Activated naive CD8-positive, alpha-beta T cell (primary cell): ENCODE data around the gene FGF14.

ENCODE experiments used
- H3K27ac Mint-ChIP-seq: one replicate; pipeline ENCODE4 v1.8.0; 2021; ENCODE audit warnings: mixed read lengths
- H3K27me3 Mint-ChIP-seq: one replicate; pipeline ENCODE4 v1.8.0; 2021; ENCODE audit warnings: mixed read lengths
- H3K36me3 Mint-ChIP-seq: one replicate; pipeline ENCODE4 v1.8.0; 2021; ENCODE audit warnings: mixed read lengths
- H3K4me1 Mint-ChIP-seq: one replicate; pipeline ENCODE4 v1.8.0; 2021; ENCODE audit warnings: low read depth, mixed read lengths
- H3K4me3 Mint-ChIP-seq: one replicate; pipeline ENCODE4 v1.8.0; 2021; ENCODE audit warnings: mild to moderate bottlenecking, mixed read lengths
- H3K9me3 Mint-ChIP-seq: one replicate; pipeline ENCODE4 v1.8.0; 2021; ENCODE audit warnings: low read depth, mixed read lengths

Gene FGF14

GRCh38 chr13:101697745-101698144, 704.1 kb downstream of the FGF14 start:
- H3K27me3 Mint-ChIP-seq: peaks cover 5% of the 10 kb centered on the region
- H3K36me3 Mint-ChIP-seq: no peaks in the 10 kb centered on the region
- no peaks in the 10 kb centered on the region for H3K4me1 Mint-ChIP-seq
- no peak overlapping the region for H3K4me3 Mint-ChIP-seq
- no peaks in the 10 kb centered on the region for H3K9me3 Mint-ChIP-seq
- no peak overlapping the region for H3K27ac Mint-ChIP-seq

DNA sequence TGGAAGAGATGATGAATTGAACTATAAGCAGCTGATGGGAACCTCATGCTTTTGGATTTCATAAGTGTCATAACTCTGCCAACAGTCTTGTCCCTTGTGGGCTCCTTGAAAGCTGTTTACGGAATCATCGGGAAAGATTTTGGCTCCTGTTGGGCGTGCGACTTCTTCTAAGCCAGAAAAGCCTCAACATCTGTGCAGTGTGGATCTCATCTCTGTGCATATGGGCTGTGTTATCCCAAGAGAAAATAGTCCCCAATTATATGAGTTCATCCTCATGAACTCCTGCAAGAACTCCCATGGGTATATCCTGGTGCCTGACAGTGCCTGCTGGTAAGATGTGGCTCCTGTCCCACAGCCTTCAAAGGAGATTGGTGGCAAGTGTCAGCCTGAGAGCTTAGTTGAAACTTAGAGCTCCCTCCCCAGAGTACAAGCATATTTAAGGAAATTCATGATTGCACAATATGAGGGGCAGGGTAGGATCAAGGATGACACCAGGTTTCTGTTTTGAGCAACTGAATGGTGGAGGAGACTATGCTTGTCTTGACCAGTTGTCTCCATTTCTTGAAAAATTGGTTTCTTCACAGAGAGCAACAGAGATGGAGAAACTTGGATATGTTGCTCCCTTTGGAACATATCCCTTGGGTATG, 705.9 kb downstream of the FGF14 start:
- Mint-ChIP-seq H3K4me3 (no peak overlapping the region), H3K4me1 (no peaks in the 10 kb centered on the region), H3K36me3 (no peaks in the 10 kb centered on the region), H3K27ac (no peak overlapping the region), H3K27me3 (peaks cover 5% of the 10 kb centered on the region), H3K9me3 (no peaks in the 10 kb centered on the region)

DNA sequence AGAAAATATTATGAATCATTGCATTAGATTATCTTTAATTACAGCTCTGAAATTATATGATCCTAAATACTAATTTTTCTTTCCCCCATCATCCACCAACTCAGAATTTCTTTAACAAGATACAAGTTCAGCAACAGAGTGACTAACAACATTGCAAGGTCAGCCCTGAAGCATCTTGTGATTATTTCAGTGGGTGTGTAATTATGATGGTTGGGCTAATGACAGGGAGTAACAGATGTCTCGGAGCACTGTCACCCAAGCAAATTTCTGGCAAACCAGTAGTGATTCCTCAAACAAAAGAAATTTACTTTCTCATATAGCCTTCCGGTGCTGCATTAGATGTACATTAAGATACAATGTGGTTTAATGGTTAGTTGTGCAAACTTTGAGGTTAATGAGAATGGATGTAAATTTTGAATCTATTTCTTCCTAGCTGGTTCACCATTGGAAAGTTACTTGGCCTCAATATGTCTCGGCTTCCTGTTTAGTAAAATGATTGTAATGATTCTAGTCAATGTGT, 710.4 kb downstream of the FGF14 start:
- Mint-ChIP-seq H3K4me1 (no peaks in the 10 kb centered on the region), H3K4me3 (no peak overlapping the region), H3K9me3 (no peaks in the 10 kb centered on the region), H3K36me3 (no peaks in the 10 kb centered on the region), H3K27ac (no peak overlapping the region), H3K27me3 (peaks cover 10% of the 10 kb centered on the region)

GRCh38 chr13:101690871-101691270, 711.0 kb downstream of the FGF14 start:
- Mint-ChIP-seq H3K27me3 (peaks cover 10% of the 10 kb centered on the region), H3K4me3 (no peak overlapping the region), H3K4me1 (no peaks in the 10 kb centered on the region), H3K36me3 (no peaks in the 10 kb centered on the region), H3K27ac (no peak overlapping the region), H3K9me3 (no peaks in the 10 kb centered on the region)

DNA sequence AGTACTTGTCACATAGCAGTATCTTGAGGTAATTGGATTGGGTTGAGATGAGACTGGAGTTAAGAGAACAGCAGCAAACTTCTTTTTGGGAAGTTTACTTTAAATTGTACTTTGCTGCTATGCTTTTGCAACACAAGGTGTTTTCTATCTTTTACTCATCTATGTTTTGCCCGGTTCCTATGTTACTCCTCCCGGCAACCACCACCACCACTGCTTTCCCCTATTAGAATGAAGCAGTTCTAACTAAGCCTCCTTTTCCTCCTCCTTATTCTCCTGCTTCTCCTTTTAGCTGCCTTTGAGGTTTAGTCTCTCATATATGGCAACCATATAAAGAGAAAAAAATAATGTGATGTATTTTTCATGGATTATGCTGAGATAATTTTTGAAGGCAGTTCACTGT, 715.8 kb downstream of the FGF14 start:
- no peak overlapping the region for H3K4me3 Mint-ChIP-seq
- no peaks in the 10 kb centered on the region for H3K9me3 Mint-ChIP-seq
- H3K4me1 Mint-ChIP-seq: no peaks in the 10 kb centered on the region
- H3K27me3 Mint-ChIP-seq: peaks cover 9% of the 10 kb centered on the region
- no peaks in the 10 kb centered on the region for H3K36me3 Mint-ChIP-seq
- no peak overlapping the region for H3K27ac Mint-ChIP-seq

- H3K27me3 Mint-ChIP-seq: peaks cover 3% of the 10 kb centered on the region
- no peaks in the 10 kb centered on the region for H3K9me3 Mint-ChIP-seq
- H3K4me1 Mint-ChIP-seq: no peaks in the 10 kb centered on the region
- H3K36me3 Mint-ChIP-seq: no peaks in the 10 kb centered on the region
- H3K4me3 Mint-ChIP-seq: no peak overlapping the region
- H3K27ac Mint-ChIP-seq: no peak overlapping the region
Observed at GRCh38 chr13:101681834-101682233, 720.0 kb downstream of the FGF14 start.

- no peaks in the 10 kb centered on the region for H3K4me1 Mint-ChIP-seq
- H3K27ac Mint-ChIP-seq: no peak overlapping the region
- H3K4me3 Mint-ChIP-seq: no peak overlapping the region
- H3K27me3 Mint-ChIP-seq: no peaks in the 10 kb centered on the region
- H3K9me3 Mint-ChIP-seq: no peaks in the 10 kb centered on the region
- no peaks in the 10 kb centered on the region for H3K36me3 Mint-ChIP-seq
Observed at GRCh38 chr13:101673360-101674105, 728.3 kb downstream of the FGF14 start.

DNA sequence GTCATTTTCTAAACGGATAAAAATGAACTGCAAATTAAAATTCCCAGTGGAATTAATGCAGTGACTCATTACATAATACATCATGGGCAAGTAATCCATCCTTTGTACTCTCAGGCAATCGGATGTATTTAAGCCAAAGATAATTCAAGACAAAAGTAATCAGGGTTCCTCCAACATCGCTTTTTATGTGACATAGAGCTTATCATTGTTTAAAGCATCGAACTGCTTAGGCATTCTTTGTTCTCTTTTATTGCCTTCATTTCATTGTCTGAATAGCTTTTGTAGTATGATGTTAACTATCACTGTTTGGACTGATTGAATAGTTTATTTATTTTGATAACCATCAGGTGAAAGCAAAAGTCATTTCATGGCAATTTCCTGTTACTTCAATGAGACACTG, 740.0 kb downstream of the FGF14 start:
- H3K36me3 Mint-ChIP-seq: peaks cover 4% of the 10 kb centered on the region
- no peaks in the 10 kb centered on the region for H3K4me1 Mint-ChIP-seq
- peaks cover 4% of the 10 kb centered on the region for H3K27me3 Mint-ChIP-seq
- H3K9me3 Mint-ChIP-seq: peaks cover 9% of the 10 kb centered on the region
- no peak overlapping the region for H3K4me3 Mint-ChIP-seq
- H3K27ac Mint-ChIP-seq: no peak overlapping the region
